Measurements from ENCODE around the gene SEZ6L2. TPM values are rescaled to one million over a fixed set of nuclear protein-coding genes. Genes with fewer than 3 reads are reported as not detected.

SEZ6L2 gene
- total RNA-seq, 1 experiment from 2014 or later: 46.5 TPM

- Histone ChIP-seq H3K4me2 (no peak overlapping the region), H3K9me2 (ENCODE audit: insufficient read depth) (no peaks in the 10 kb centered on the region), H3K79me2 (ENCODE audit: low read depth) (no peaks in the 10 kb centered on the region), H3K27me3 (ENCODE audit: insufficient read depth, low read depth) (no peaks in the 10 kb centered on the region), H3K36me3 (ENCODE audit: low read depth) (no peaks in the 10 kb centered on the region), H4K20me1 (ENCODE audit: insufficient read depth) (no peaks in the 10 kb centered on the region), H3F3A (ENCODE audit: insufficient read depth, low read depth) (no peaks in the 10 kb centered on the region; the same call in 1 of the 2 replicates), H3K4me3 (no peak overlapping the region), H3K9me3 (ENCODE audit: insufficient read depth, low read depth) (no peaks in the 10 kb centered on the region), H3K27ac (no peak overlapping the region), H3K4me1 (replicated peaks; ENCODE audit: insufficient read depth) (no peaks in the 10 kb centered on the region), H2AFZ (no peak overlapping the region)
- no peak for TF ChIP-seq EZH2 (IDR thresholded peaks at IDR 0.05; ENCODE audit: low read depth)
- ChIA-PET POLR2A (ENCODE audit: unreplicated experiment) (no interaction called here), CTCF (interaction anchor here (0.7 kb wide), 1 partner anchor 147 kb away, joined by 3 read pairs; no protein-coding TSS in a partner anchor)
- BruUV-seq (replicated peaks): no TSS peak
- no peak for DNase-seq
- intact Hi-C loops (cut with micrococcal nuclease; ENCODE audit: unreplicated experiment): no loop called here
These were observed 54.6 kb downstream of the SEZ6L2 start for GRCh38 chr16:29844575-29845331.

GRCh38 chr16:29843931-29844330, 55.4 kb downstream of the SEZ6L2 start:
- H3K36me3 ChIP-seq (ENCODE audit: low read depth): no peaks in the 10 kb centered on the region
- H3K4me2 ChIP-seq: no peak overlapping the region
- intact Hi-C loops (cut with micrococcal nuclease; ENCODE audit: unreplicated experiment): no loop called here
- H3K4me1 ChIP-seq (replicated peaks; ENCODE audit: insufficient read depth): no peaks in the 10 kb centered on the region
- no peak for DNase-seq
- CTCF ChIA-PET: no interaction called here
- no peak overlapping the region for H3K27ac ChIP-seq
- TF ChIP-seq EZH2 (IDR thresholded peaks at IDR 0.05; ENCODE audit: low read depth) (no peak), CTCF (conservative IDR thresholded peaks at IDR 0.05) (no peak)
- H4K20me1 ChIP-seq (ENCODE audit: insufficient read depth): no peaks in the 10 kb centered on the region
- no peak overlapping the region for H2AFZ ChIP-seq
- H3F3A ChIP-seq (ENCODE audit: insufficient read depth, low read depth): no peaks in the 10 kb centered on the region; the same call in 1 of the 2 replicates
- BruUV-seq (replicated peaks): no TSS peak
- no peaks in the 10 kb centered on the region for H3K9me3 ChIP-seq (ENCODE audit: insufficient read depth, low read depth)
- POLR2A ChIA-PET (ENCODE audit: unreplicated experiment): no interaction called here
- H3K79me2 ChIP-seq (ENCODE audit: low read depth): no peaks in the 10 kb centered on the region
- no peaks in the 10 kb centered on the region for H3K27me3 ChIP-seq (ENCODE audit: insufficient read depth, low read depth)
- no peaks in the 10 kb centered on the region for H3K9me2 ChIP-seq (ENCODE audit: insufficient read depth)
- no peak overlapping the region for H3K4me3 ChIP-seq

GRCh38 chr16:29842732-29843346, 56.5 kb downstream of the SEZ6L2 start:
- CTCF ChIA-PET: interaction anchor here (0.7 kb wide), 1 partner anchor 22 kb away, joined by 3 read pairs; no protein-coding TSS in a partner anchor
- no TSS peak for BruUV-seq (replicated peaks)

More at GRCh38 chr16:29842732-29843346, 56.5 kb downstream of the SEZ6L2 start:
- Histone ChIP-seq H3K9me3 (ENCODE audit: insufficient read depth, low read depth) (no peaks in the 10 kb centered on the region), H3K9me2 (ENCODE audit: insufficient read depth) (no peaks in the 10 kb centered on the region), H4K20me1 (ENCODE audit: insufficient read depth) (no peaks in the 10 kb centered on the region), H3K4me2 (no peak overlapping the region), H3K27ac (no peak overlapping the region), H3K4me1 (replicated peaks; ENCODE audit: insufficient read depth) (no peaks in the 10 kb centered on the region), H3K27me3 (ENCODE audit: insufficient read depth, low read depth) (no peaks in the 10 kb centered on the region), H2AFZ (no peak overlapping the region), H3K79me2 (ENCODE audit: low read depth) (no peaks in the 10 kb centered on the region), H3K36me3 (ENCODE audit: low read depth) (no peaks in the 10 kb centered on the region), H3F3A (ENCODE audit: insufficient read depth, low read depth) (no peaks in the 10 kb centered on the region; the same call in 1 of the 2 replicates), H3K4me3 (no peak overlapping the region)
- POLR2A ChIA-PET (ENCODE audit: unreplicated experiment): interaction anchor here (0.6 kb wide), 1 partner anchor 824 kb away, joined by 3 read pairs; no protein-coding TSS in a partner anchor
- intact Hi-C loops (cut with micrococcal nuclease; ENCODE audit: unreplicated experiment): no loop called here
- TF ChIP-seq EZH2 (IDR thresholded peaks at IDR 0.05; ENCODE audit: low read depth) (no peak), CTCF (conservative IDR thresholded peaks at IDR 0.05) (no peak; the same call in 1 of the 2 replicates)
- DNase-seq: no peak

All from PC-9 (cell line).